Hematopoietic multipotent progenitor cell treated with erythropoietin and hydrocortisone succinate and interleukin-3 and kit ligand, for 17 days (in vitro differentiated cells): ENCODE measurements around the gene MUC2.

Experiments used
- DNase-seq: peaks from one replicate; pipeline ENCODE4 v3.0.0-alpha.2; 2015; ENCODE audit warnings: low spot score

MUC2 gene

GRCh38 chr11:1074244-1075221, at the start of gene MUC2:
Gene MUC2 (plus strand): TSS chr11:1074874.
- DNase-seq, result no peak

GRCh38 chr11:1025410-1026162, 49.1 kb upstream of the MUC2 start:
- DNase-seq, result no peak

- DNase-seq, result no peak
These were observed 48.6 kb upstream of the MUC2 start for GRCh38 chr11:1026163-1026450.

GRCh38 chr11:1026641-1027482, 47.8 kb upstream of the MUC2 start:
- no peak for DNase-seq

DNA sequence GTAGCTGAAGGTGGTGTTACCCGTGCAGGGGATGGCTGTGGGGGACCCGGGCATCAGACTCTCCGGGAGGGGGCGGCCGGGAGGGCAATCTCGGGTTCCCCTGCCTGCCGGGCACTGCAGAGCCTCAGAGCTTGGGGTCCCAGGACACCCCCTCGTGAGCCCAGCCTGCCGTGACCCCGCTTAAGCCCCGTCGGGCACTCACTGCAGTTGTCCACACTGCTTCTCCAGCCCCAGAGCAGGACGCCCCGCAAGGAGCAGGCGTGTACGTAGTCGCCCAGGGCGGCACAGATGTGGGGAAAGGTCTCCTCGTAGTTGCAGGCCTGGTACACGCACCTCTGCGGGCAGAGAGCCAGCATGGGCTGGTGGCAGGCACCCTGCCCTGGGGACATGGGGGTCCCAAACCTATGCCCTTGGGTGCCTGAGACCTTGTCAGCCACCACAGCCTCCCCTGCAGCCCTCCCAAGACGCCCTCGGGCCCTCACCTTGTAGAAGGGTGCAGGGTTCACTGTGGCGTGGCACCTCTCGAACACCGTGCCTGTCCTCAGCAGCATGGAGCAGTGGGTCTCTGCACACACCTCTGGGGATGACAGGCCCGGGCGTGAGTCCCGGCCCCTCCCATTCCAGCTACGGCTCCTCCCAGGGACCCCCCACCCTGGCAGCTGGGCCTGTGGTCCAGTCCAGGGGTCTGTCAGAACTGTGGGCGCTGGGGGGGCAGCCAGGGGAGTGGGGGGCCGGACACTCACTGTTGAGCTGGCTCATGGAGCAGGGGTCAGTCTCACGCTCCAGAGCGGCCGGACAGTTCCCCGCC, 47.0 kb upstream of the MUC2 start:
- no peak for DNase-seq

DNA sequence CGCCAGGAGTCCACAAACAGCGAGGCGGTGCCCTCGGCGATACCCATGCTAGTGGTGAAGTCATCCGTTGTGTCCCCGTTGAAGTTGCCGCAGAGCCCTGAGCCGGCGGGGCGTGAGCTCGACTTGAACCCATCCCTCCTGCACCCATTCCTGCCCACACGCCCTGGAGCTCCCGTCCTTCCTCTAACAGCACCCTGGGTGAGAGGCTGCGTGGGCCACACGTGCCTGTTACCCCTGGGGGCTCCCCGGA, 46.5 kb upstream of the MUC2 start:
- DNase-seq, result no peak

DNA sequence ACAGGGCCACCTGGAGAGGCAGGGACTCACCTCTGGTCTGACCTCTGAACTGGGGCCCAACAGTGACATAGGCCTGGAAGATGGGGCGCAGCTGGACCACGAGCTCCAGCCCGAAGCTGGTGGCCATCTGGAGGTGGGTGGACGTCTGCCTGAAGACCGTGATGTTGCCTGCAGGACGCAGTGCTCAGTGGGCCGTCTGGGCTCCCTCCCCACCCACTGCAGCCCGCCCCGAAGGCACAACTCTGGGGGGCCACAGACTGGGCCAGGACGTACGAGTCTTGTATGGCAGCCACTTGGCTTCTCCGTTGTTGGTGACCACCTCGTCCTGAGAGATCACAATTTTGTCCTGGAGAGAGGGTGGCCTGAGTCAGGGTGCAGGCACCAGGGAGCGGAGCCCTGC, 46.1 kb upstream of the MUC2 start:
- DNase-seq, result no peak

GRCh38 chr11:1029051-1029450, 45.6 kb upstream of the MUC2 start:
- no peak for DNase-seq

DNA sequence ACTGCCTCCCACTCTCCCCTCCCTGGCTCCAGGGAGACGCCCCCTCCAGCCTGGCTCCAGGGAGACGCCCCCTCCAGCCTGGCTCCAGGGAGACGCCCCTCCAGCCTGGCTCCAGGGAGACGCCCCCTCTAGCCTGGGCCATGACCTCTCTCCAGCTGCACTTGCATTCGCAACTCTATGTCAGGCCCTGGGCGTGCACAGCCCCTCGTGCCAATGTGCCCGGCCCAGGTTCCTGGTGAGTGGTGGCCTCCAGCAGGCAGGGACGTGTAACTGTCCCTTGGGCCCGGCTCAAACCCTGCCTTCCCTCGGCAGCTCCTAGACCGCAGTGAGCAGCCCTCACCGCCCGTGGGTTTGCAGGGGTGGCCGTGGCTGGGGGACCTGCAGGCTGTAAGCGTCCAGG, 45.0 kb upstream of the MUC2 start:
- DNase-seq, result no peak

GRCh38 chr11:1030086-1030485, 44.6 kb upstream of the MUC2 start:
- no peak for DNase-seq

DNA sequence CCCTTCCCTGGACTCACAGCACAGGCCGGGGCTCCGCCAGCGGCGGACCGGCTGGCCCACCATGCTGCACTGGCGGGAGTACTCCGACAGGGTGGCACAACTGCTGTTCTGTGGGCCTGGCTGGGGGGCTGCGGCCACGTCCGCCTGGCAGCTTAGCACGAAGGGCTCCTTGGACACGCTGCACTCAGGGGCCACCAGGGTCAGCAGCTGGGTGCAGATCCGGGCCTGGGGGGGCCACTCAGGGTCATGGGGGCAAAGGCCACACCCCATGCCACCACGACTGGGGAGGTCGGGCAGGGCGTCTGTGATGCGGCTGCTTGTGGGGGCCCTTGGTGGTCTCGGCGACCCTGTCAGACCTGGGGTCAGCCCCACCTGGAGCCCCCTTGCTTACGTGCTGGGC, 44.1 kb upstream of the MUC2 start:
- no peak for DNase-seq

GRCh38 chr11:1031121-1031899, 43.4 kb upstream of the MUC2 start:
- DNase-seq, result no peak

- DNase-seq, result no peak
These were observed 42.3 kb upstream of the MUC2 start for GRCh38 chr11:1032310-1032891.

GRCh38 chr11:1033016-1033798, 41.5 kb upstream of the MUC2 start:
- no peak for DNase-seq

DNA sequence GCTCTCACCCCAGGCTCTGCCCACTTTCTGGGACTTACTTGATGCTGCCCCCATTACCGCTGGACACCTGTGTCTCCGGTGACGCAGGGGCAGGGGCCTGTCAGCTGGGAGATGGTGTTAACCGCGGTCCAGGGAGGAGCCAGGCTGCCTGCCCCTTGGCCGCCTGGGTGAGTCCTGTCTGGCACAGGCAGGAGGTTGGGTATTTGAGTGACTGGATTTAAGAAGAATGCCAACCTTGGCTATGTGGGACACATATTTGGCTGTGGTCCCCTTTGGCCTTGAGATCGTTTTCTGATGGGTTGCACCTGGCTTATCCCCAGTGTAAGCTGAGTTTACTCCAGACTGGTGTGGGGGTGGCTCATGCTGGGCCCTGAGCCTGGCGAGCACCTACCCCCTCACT, 40.7 kb upstream of the MUC2 start:
- DNase-seq, result no peak

DNA sequence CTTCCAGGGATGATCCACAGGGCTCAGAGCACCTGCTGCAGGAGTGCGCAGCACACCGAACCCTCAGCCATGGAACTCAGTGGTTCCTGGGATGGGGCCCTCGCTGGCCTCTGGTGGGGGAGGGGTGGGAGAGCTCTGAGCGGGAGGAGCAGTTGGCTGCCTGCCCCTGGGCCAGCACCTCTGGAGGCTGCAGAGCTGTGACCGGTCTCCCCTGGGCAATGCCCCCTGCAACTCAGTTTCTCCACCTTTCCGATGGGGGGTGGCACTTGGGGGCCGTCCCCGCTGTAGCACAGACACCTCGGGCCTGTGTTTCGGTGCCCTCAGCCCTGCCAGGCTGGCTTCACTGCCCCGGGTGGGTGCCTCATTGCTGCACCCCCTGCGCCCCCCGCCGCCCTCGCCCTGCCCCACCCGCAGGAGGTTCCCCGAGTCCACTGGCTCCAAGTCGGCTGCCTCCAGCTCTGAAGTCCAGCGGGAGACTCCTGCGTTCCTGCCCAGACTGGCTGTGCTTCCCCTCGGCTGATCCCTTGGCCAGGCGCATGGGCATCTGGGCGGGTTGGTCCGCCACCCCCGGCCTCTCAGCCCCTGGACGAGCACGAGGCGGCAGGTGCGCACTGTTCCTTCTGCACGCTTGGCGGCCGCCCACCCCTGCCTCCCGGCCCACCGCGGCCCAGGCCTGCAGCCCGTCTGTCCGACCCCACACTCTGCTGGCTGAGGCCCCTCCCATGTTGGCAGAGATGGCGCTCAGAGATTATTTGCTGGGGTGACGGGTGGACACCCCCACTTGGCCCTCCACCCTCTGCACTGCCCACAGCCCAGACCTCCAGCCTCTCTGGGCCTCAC, 40.0 kb upstream of the MUC2 start:
- no peak for DNase-seq

- no peak for DNase-seq
These were observed 38.9 kb upstream of the MUC2 start for GRCh38 chr11:1035577-1036283.

GRCh38 chr11:1036303-1036923, 38.3 kb upstream of the MUC2 start, which contains the start of gene MUC6:
Gene MUC6 (minus strand): TSS chr11:1036718. CDS start chr11:1036655, 63 bp downstream.
- no peak for DNase-seq
